ENCODE measurements around the gene RPS6KC1. TPM values are rescaled to one million over a fixed set of nuclear protein-coding genes. Genes with fewer than 3 reads are reported as not detected.

RPS6KC1 gene
- total RNA-seq, 1 donor from 2014 or later: 19.2 TPM

DNA sequence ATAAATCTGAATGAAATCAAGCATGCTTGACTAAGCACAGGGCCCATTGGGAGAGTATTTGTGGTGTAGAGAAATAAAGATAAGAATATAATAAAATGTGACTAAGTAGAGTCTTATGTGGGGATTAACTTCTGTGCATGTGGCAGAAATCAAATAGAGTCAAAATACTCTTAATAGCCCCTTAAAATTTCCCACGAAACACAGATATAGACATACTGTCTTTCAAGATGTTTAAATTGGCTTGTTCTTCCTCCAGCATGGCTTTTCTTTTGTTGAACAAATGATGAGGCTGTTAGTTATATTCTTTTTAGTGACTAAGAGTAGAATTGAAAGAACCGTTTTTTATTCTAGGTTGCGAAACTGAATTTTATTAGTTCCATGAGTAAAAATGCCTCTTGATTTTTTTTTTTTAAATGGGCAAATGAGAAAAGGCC is 112.3 kb downstream of the RPS6KC1 start:
- Mint-ChIP-seq H3K36me3 (peaks cover 4% of the 10 kb centered on the region), H3K27ac (no peak overlapping the region), H3K27me3 (no peaks in the 10 kb centered on the region), H3K9me3 (no peaks in the 10 kb centered on the region), H3K4me3 (no peak overlapping the region), H3K4me1 (ENCODE audit: unreplicated experiment) (no peaks in the 10 kb centered on the region)
- TF ChIP-seq, protein P1, sequence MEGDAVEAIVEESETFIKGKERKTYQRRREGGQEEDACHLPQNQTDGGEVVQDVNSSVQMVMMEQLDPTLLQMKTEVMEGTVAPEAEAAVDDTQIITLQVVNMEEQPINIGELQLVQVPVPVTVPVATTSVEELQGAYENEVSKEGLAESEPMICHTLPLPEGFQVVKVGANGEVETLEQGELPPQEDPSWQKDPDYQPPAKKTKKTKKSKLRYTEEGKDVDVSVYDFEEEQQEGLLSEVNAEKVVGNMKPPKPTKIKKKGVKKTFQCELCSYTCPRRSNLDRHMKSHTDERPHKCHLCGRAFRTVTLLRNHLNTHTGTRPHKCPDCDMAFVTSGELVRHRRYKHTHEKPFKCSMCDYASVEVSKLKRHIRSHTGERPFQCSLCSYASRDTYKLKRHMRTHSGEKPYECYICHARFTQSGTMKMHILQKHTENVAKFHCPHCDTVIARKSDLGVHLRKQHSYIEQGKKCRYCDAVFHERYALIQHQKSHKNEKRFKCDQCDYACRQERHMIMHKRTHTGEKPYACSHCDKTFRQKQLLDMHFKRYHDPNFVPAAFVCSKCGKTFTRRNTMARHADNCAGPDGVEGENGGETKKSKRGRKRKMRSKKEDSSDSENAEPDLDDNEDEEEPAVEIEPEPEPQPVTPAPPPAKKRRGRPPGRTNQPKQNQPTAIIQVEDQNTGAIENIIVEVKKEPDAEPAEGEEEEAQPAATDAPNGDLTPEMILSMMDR (conservative IDR thresholded peaks at IDR 0.05): no peak
- no peak for DNase-seq (ENCODE audit: extremely low spot score, unreplicated experiment)

DNA sequence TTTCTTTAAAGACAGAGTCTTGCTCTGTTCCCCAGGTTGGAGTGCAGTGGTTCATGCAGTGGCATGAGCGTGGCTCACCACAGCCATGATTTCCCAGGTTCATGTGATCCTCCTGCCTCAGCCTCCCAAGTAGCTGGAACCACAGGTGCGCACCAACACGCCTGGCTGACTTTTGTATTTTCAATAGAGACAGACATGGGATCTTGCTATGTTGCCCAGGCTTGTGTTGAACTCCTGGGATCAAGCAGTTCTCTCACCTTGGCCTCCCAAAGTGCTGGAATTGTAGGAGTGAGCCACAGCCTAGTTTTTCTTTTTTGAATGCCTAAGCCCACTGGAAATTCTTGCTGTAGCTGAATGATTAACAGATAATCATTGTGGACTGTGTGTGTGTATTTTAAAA is 113.5 kb downstream of the RPS6KC1 start:
- no peak overlapping the region for H3K4me3 Mint-ChIP-seq
- H3K36me3 Mint-ChIP-seq: peaks cover 8% of the 10 kb centered on the region
- H3K9me3 Mint-ChIP-seq: no peaks in the 10 kb centered on the region
- DNase-seq (ENCODE audit: extremely low spot score, unreplicated experiment): no peak
- H3K27ac Mint-ChIP-seq: no peak overlapping the region
- H3K27me3 Mint-ChIP-seq: no peaks in the 10 kb centered on the region
- TF ChIP-seq, protein P1 (conservative IDR thresholded peaks at IDR 0.05): no peak
- H3K4me1 Mint-ChIP-seq (ENCODE audit: unreplicated experiment): no peaks in the 10 kb centered on the region

DNA sequence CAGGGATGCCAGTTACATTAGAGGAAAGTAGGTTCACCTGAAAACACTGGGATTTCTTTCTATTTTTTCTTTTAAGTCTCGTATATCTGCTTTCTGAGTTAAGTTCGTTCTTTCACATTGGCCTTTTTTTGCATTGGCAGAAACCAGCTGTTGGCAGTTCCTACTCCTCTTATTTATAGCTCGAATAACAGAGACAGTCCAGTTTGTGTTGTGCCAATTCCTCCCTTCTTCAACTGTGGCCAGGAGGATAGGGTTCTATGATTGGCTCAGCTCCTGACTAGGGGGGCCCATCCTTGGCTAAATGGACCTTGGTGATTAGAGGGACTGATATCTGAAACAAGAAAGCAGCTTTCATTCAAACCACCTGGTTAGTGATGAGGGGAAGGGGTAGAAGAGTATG is 115.8 kb downstream of the RPS6KC1 start:
- no peak overlapping the region for H3K27ac Mint-ChIP-seq
- TF ChIP-seq, protein P1 (conservative IDR thresholded peaks at IDR 0.05): no peak
- H3K4me3 Mint-ChIP-seq: no peak overlapping the region
- H3K9me3 Mint-ChIP-seq: no peaks in the 10 kb centered on the region
- no peaks in the 10 kb centered on the region for H3K4me1 Mint-ChIP-seq (ENCODE audit: unreplicated experiment)
- no peaks in the 10 kb centered on the region for H3K27me3 Mint-ChIP-seq
- peaks cover 4% of the 10 kb centered on the region for H3K36me3 Mint-ChIP-seq
- no peak for DNase-seq (ENCODE audit: extremely low spot score, unreplicated experiment)

DNA sequence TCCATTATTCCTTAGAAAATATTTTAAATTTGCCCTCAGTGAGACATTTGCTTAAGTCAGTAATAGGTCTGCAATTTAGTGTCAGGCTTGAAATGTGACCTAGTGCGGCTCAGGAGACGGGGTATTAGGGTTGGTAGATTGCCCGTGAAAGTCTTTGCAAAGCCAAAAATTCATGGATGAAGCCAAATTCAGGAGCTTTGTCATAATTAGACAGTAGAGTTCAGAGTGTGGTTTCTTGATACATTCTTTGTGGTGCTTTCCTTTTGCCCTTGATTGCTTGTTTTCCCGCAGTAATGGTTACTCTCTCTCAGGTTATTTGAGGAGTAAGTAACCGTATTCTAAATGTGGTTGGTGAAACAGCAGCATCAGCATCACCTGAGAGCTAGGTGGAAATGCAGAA is 120.7 kb downstream of the RPS6KC1 start:
- H3K4me3 Mint-ChIP-seq: no peak overlapping the region
- H3K27ac Mint-ChIP-seq: no peak overlapping the region

DNA sequence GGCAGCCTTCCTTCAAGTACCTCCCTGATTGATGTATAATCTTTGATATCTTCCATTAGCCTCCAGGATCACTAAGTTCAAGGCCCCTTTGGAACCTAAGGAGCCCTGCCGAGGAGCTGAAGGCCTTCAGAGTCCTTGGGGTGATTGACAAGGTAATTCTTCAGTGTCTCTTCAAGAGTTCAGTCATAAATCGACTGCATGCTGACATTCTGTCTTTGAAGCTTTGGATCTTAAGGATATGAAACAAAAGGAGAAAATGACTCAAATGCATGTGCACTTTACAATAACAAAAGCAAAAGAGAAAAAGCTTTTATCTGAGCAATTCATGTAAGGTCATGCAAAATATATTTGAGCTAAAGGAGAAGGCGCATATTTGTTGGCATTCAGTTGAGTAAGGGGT is 125.3 kb downstream of the RPS6KC1 start:
- TF ChIP-seq, protein P1 (conservative IDR thresholded peaks at IDR 0.05): no peak
- Mint-ChIP-seq H3K36me3 (peaks cover 18% of the 10 kb centered on the region), H3K9me3 (no peaks in the 10 kb centered on the region), H3K4me3 (no peak overlapping the region), H3K4me1 (ENCODE audit: unreplicated experiment) (no peaks in the 10 kb centered on the region), H3K27ac (no peak overlapping the region), H3K27me3 (no peaks in the 10 kb centered on the region)
- no peak for DNase-seq (ENCODE audit: extremely low spot score, unreplicated experiment)

More for the DNA sequence above, 120.7 kb downstream of the RPS6KC1 start:
- no peaks in the 10 kb centered on the region for H3K27me3 Mint-ChIP-seq
- H3K9me3 Mint-ChIP-seq: no peaks in the 10 kb centered on the region
- H3K36me3 Mint-ChIP-seq: peaks cover 12% of the 10 kb centered on the region
- no peak for DNase-seq (ENCODE audit: extremely low spot score, unreplicated experiment)
- TF ChIP-seq, protein P1 (conservative IDR thresholded peaks at IDR 0.05): no peak
- H3K4me1 Mint-ChIP-seq (ENCODE audit: unreplicated experiment): no peaks in the 10 kb centered on the region

DNA sequence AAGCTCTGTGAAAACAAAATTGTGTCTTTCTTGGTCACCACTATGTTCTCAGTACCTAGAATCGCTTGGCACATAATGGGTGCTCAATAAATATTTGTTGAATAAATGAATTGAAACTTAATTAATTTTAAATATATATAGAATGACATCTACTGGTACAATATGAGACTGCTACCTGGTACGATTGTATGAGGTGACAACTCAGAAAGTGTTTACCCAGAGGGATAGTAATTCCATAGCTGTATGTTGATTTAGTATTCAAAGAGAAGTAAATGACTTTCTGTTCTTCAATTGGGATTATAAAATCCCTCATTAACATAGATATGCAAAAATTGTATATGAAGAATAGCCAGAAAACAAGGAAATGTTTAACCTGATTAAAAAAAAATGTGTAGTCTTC is 128.7 kb downstream of the RPS6KC1 start:
- no peak for DNase-seq (ENCODE audit: extremely low spot score, unreplicated experiment)
- no peaks in the 10 kb centered on the region for H3K9me3 Mint-ChIP-seq
- no peak overlapping the region for H3K27ac Mint-ChIP-seq
- no peaks in the 10 kb centered on the region for H3K4me1 Mint-ChIP-seq (ENCODE audit: unreplicated experiment)
- no peaks in the 10 kb centered on the region for H3K27me3 Mint-ChIP-seq
- H3K4me3 Mint-ChIP-seq: no peak overlapping the region
- TF ChIP-seq, protein P1 (conservative IDR thresholded peaks at IDR 0.05): no peak
- H3K36me3 Mint-ChIP-seq: peaks cover 29% of the 10 kb centered on the region
